Stimulated activated naive CD8-positive, alpha-beta T cell treated with anti-CD3 and anti-CD28 coated beads, Interleukin-15, amount 100 ng/mL, for 72 hours (primary cell): ENCODE measurements around the gene CLIP3.
"Not testable (repeated sequence)": the region's sequence is repeated elsewhere in the genome, so short reads cannot be mapped to it uniquely, and the experiment has no call there.

Experiments used
- ATAC-seq: fragments of 150-1000 bp; cut with Tn5 transposase; 2 replicates; pipeline ENCODE4 v1.10.0; 2021; ENCODE audit warnings: mild to moderate bottlenecking, moderate library complexity
- DNase-seq, 2 donors: peaks; one replicate each; pipeline ENCODE4 v3.0.0; 2021 to 2022
- H3K27ac Mint-ChIP-seq, 2 donors: one replicate each; pipeline ENCODE4 v1.8.0; 2022; ENCODE audit warnings: mild to moderate bottlenecking in 2 of 2, mixed read lengths in 2 of 2, moderate library complexity in 2 of 2
- H3K27me3 Mint-ChIP-seq: one replicate; pipeline ENCODE4 v1.8.0; 2022; ENCODE audit warnings: mixed read lengths
- H3K4me1 Mint-ChIP-seq: one replicate; pipeline ENCODE4 v1.8.0; 2022; ENCODE audit warnings: mild to moderate bottlenecking, mixed read lengths
- H3K4me3 Mint-ChIP-seq, 2 donors: one replicate each; pipeline ENCODE4 v1.8.0; 2022; ENCODE audit warnings: mild to moderate bottlenecking in 2 of 2, mixed read lengths in 2 of 2, moderate library complexity in 1 of 2
- H3K9me3 Mint-ChIP-seq, 2 donors: one replicate each; pipeline ENCODE4 v1.8.0; 2022; ENCODE audit warnings: mixed read lengths in 2 of 2

The CLIP3 gene

DNA sequence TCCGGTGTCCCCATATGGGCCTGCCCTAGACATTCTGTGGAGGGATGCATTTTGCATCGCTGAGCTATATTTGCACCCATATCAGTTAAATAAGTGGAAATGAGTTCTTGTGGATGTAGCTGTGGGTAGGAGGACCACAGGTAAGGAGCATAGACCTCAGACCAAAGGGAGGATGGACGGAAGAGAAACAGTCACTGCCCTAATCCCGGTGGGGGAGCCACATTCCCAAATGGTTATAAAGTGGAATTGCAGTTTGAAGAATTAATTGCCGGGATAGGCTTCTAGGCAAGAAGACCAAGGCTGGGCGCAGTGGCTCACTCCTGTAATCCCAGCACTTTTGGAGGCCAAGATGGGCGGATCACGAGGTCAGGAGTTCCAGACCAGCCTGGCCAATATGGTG is 35.9 kb downstream of the CLIP3 start:
- Mint-ChIP-seq H3K27ac (peak overlapping the region in 1 of 2 donors; percentile 43), H3K4me1 (peaks cover 58% of the 10 kb centered on the region), H3K4me3 (peak overlapping the region; percentile 91 to 94), H3K9me3 (no peaks in the 10 kb centered on the region), H3K27me3 (no peaks in the 10 kb centered on the region)
- DNase-seq: no peak
- ATAC-seq: no peak

DNA sequence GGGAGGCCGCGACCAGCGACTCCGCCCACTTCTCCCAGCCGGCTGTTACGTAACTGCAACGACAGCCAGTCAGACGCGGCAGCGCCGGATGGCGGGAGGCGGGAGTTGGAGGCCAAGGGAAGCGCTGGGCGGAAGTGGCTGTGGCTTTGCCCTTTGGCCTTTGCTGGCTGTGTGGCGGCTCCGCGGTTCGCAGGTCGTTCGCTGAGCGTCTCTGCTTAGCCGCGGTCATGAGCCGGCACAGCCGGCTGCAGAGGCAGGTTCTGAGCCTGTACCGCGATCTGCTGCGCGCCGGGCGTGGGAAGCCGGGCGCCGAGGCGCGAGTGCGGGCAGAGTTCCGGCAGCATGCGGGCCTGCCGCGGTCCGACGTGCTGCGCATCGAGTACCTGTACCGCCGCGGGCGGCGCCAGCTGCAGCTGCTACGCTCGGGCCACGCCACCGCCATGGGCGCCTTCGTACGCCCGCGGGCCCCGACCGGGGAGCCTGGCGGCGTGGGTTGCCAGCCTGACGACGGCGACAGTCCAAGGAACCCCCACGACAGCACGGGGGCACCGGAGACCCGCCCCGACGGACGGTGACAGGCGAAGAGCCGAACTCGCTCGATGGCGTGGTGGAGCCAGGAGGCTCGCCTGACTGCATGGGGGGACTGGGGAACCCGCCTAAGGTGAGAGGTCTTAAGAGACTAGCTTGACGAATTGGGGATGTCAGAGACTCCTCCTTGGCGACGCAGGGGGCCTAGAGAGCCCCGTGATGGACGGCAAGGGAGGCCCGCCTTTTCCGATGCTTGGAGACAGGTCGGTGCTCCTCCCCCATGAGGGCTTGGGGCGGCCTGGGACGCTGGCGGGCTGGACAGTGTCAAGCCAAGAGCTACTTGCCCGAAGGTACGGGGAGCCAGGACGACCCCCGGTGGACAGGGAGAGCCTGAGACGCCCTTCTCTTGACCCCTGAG is 37.4 kb downstream of the CLIP3 start, which contains the start of gene SDHAF1:
Gene SDHAF1, plus strand, starts transcription at position 141 of the 946 bp plus-strand sequence. Its CDS starts 87 bp downstream, at position 228.
- no peaks in the 10 kb centered on the region for H3K27me3 Mint-ChIP-seq
- H3K27ac Mint-ChIP-seq: peak within 1 kb of the TSS; percentile 93 to 96
- DNase-seq: peak; percentile 90 to 95
- H3K9me3 Mint-ChIP-seq: no peaks in the 10 kb centered on the region
- peak; percentile 89 for ATAC-seq
- peak within 1 kb of the TSS; percentile 91 to 94 for H3K4me3 Mint-ChIP-seq
- H3K4me1 Mint-ChIP-seq: peaks cover 52% of the 10 kb centered on the region

DNA sequence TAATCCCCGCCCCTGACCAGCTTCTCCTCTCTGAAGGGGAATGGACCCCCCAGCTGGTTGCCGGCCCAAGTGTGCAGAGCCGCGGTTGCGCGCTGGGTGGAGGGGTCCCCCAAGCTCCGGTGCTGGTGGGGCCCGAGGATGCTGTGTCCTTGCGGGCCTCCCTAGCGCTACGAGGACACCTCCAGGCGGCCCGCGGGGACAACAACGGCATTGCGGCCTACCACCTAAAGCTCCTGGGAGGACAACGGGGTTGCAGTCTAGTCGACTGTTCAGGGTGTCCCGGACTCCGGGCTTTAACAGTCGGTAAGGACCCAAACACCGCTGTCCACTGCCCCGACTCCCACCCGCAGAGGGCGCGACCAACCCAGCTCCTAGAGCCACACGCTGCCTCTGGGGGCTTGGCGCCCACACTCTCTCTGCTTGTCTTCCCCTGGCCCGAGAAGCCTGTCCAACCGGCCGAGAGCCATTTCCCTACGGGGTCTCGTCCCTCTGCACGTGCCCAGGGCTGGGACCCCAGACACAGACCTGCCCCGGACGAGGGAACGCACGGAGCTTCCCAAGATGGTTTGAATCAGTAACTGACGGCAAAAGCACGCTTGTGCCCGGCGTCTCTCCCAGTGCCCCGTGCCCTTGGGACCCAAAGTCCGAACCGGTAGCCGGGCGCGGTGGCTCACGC is 38.6 kb downstream of the CLIP3 start:
- no peak overlapping the region for H3K27ac Mint-ChIP-seq
- ATAC-seq: no peak
- H3K9me3 Mint-ChIP-seq: no peaks in the 10 kb centered on the region
- DNase-seq: peak in 1 of 2 donors; percentile 31
- H3K4me3 Mint-ChIP-seq: peak overlapping the region; percentile 87 to 91
- no peaks in the 10 kb centered on the region for H3K27me3 Mint-ChIP-seq
- H3K4me1 Mint-ChIP-seq: peaks cover 42% of the 10 kb centered on the region

DNA sequence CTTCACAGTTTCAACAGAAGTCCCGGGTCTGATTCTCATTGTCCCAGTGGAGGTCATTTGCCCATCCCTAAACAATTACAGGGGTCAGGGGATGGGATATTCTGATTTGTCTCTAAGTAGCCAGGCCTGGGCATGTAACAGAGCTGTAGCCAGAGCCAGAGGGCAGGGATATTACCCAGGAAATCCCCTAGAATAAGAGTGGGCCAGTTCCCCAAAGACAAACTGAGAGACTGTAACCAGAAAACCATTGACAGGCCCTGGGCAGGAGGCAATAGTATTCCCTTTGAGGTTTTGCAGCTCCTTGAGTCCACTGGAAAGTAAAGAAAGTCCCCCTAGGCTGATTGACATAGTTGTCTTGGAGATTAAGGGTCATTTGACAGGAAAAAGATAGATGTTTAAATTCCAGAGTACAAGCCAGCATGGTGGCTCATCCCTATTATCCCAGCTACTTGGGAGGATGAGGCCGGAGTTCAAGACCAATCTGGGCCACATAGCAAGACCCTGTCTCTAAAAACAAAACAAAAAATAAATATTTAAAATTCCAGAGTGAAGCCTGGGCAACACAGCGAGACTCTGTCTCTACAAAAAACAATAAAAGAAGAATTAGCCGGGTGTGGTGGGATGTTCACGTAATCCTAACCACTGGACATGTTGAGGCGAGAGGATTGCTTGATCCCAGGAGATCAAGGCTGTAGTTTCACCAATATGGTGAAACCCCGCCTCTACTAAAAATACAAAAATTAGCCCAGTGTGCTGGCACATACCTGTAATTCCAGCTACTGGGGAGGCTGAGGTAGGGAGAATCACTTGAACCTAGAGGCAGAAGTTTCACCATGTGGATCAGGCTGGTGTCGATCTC is 39.5 kb downstream of the CLIP3 start:
- Mint-ChIP-seq H3K9me3 (no peaks in the 10 kb centered on the region), H3K4me3 (no peak overlapping the region), H3K27me3 (peaks cover 6% of the 10 kb centered on the region), H3K27ac (no peak overlapping the region), H3K4me1 (peaks cover 40% of the 10 kb centered on the region)
- no peak for DNase-seq
- no peak for ATAC-seq

DNA sequence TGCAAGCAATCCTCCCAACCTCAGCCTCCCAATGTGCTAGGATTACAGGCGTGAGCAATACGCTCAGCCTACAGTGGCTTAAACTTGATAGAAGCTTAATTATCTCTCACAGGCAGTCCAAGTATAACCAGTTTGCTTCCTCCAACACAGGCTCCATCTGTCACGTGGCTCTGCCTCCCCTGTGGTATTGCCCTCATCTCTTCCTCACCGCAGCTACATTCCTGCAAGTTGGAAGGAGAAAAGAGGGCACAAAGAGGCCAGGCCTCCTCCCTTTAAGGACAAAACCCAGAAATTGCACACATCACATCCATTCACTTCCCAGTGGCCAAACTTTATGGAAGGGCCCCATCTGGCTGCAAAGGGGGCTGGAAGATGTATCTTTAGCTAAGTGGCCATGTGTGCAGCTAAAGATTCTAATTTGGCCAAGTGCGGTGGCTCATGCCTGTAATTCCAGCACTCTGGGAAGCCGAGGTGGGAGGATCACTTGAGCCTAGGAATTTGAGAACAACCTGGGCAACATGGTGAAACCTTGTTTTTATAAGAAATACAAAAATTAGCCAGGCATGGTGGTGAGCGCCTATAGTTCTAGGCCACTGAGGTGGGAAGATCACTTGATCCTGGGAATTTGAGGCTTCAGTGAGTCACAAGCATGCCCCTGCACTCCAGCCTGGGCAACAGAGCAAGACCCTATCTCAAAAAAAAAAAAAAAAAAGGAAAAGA is 40.8 kb downstream of the CLIP3 start:
- peaks cover 18% of the 10 kb centered on the region for H3K27me3 Mint-ChIP-seq
- no peaks in the 10 kb centered on the region for H3K9me3 Mint-ChIP-seq
- no peak for DNase-seq
- H3K4me3 Mint-ChIP-seq: no peak overlapping the region
- peaks cover 33% of the 10 kb centered on the region for H3K4me1 Mint-ChIP-seq
- no peak for ATAC-seq
- peak overlapping the region in 1 of 2 donors; percentile 19 for H3K27ac Mint-ChIP-seq

DNA sequence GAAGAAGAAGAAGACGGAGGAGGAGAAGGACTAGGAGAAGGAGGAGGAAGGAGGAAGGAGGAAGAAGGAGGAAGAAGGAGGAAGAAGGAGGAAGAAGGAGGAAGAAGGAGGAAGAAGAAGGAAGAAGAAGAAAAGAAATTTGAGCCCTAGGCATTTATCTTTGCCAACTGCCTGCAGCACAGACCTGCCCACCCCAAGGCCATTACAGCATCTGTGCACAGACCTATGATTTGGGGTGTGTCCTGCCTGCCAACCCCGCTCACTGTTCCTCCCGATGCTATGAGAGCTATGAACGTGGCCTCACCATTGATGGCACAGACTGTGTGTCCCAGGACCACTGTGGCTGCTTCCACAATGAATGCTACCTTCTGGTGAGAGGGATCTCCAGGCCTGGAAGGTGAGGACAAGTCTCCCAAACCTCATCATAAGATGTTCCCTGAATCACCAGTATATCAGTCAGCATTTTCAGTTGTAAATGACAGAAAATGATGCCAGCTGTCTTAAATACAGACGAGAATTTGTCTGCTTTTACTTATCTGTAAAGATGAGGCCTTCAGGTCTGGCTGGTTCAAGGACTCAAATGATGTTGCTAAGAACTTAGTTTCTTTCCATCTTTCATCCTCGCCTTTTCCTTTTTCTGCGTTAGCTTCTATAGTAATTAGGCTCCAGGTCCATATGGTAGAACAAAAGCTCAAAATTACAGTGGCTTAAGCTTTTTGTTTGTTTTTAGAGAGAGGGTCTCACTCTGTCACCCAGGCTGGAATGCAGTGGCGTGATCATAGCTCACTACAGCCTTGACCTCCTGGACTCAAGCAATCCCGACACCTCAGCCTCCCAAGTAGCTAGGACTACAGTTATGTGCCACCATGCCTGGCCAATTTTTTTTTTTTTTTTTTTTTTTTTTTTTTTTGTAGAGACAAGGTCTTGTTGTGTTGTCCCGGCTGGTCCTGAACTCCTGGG is 41.6 kb downstream of the CLIP3 start:
- no peak for DNase-seq

DNA sequence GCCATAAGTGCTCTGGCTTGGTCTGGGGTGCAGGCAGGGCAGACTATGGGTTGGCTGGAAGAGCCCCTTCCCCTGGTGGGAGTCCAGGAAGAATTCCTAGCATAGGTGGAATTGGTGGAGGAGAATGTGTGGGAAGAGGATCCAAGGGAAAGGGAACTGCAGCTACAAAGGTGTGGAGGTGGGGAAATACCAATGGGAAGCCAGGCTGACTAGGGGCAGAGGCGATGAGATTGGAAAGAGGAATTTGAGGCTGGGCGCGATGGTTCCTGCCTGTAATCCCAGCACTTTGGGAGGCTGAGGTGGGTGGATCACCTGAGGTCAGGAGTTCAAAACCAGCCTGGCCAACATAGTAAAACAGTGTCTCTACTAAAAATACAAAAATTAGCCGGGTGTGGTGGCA is 42.5 kb downstream of the CLIP3 start:
- H3K27ac Mint-ChIP-seq: no peak overlapping the region
- ATAC-seq (no peak), DNase-seq (no peak)
- peaks cover 25% of the 10 kb centered on the region for H3K4me1 Mint-ChIP-seq
- H3K9me3 Mint-ChIP-seq: no peaks in the 10 kb centered on the region
- peaks cover 35% of the 10 kb centered on the region for H3K27me3 Mint-ChIP-seq
- no peak overlapping the region for H3K4me3 Mint-ChIP-seq

More for the DNA sequence above, 41.6 kb downstream of the CLIP3 start:
- Mint-ChIP-seq H3K27ac (no peak overlapping the region), H3K9me3 (no peaks in the 10 kb centered on the region), H3K27me3 (peaks cover 26% of the 10 kb centered on the region), H3K4me3 (no peak overlapping the region), H3K4me1 (peaks cover 31% of the 10 kb centered on the region)
- no peak for ATAC-seq

DNA sequence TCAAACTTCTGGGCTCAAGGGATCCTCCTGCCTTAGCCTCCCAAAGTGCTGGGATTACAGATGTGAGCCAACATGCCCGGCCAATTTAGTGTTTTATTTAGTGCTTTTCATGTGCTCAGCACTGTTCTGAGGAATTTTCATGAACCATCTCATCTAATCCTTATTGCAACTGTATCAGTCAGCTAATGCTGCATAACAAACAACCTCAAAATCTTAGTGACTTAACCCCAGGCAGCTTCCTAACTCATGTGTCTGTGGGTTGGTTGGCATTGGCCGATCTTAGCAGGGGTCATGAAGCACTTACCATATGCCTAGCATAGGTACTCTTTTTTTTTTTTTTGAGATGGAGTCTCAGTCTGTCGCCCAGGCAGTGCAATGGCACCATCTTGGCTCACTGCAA is 43.8 kb downstream of the CLIP3 start:
- H3K27ac Mint-ChIP-seq: no peak overlapping the region
- ATAC-seq (no peak), DNase-seq (no peak)
- peaks cover 48% of the 10 kb centered on the region for H3K27me3 Mint-ChIP-seq
- H3K9me3 Mint-ChIP-seq: no peaks in the 10 kb centered on the region
- no peak overlapping the region for H3K4me3 Mint-ChIP-seq
- H3K4me1 Mint-ChIP-seq: peaks cover 12% of the 10 kb centered on the region

DNA sequence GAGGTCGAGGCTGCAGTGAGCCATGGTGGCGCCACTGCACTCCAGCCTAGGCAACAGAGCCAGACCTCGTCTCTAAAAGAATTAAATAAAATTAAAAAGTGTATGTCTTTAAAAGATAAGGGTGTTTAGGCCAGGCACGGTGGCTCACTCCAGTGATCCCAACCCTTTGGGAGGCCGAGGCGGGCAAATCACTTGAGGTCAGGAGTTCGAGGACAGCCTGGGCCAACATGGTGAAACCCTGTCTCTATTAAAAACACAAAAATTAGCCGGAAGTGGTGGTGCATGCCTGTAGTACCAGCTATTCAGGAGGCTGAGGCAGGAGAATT is 45.1 kb downstream of the CLIP3 start:
- Mint-ChIP-seq H3K4me3 (peak overlapping the region; percentile 30 to 62), H3K27ac (no peak overlapping the region), H3K9me3 (no peaks in the 10 kb centered on the region), H3K4me1 (peaks cover 9% of the 10 kb centered on the region), H3K27me3 (peaks cover 55% of the 10 kb centered on the region)
- DNase-seq: no peak
- no peak for ATAC-seq

DNA sequence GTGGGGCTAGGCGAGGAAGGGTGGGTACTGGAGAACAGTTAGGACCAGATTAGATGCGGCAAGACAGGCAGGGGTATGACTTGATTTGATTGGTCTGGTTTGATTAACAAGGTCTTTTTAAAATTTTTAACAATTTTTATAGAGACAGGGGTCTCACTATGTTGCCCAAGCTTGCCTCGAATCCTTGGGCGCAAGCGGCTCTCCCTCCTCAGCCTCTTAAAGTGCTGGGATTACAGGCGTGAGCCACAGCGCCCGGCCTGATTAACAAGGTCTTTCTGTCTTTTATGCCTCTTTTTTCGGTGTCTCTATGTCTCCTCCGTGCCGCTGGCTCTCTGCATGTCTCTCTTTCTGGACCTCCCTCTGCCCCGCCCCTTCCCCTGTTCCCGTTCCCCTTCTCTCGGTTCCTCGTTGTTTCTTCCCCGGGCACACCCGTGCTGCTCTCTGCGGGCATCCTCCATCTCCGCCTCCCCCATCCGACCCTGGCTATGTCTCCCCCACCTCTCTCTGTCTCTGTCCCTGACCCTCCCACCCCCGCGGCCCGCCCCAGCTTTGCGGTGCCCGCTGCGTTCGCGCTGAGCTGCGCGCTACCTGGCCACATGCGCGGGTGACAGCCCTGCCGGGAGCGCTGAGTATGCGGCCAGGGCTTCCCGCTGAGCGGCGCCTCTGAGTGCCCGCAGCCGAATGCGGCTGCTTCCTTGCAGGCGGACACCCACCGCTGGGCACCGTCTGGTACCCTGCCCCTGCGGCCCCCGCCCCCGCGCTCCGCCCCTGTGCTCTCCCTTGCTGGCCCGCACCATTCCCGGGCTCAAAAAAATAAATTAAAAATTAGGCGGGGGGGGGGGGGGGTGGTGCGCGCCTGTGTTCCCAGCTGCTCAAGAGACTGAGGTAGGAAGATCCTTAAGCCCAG is 45.8 kb downstream of the CLIP3 start:
- Mint-ChIP-seq H3K27me3 (peaks cover 55% of the 10 kb centered on the region), H3K4me1 (peaks cover 9% of the 10 kb centered on the region), H3K27ac (no peak overlapping the region), H3K4me3 (peak overlapping the region; percentile 68 to 76), H3K9me3 (no peaks in the 10 kb centered on the region)
- DNase-seq (no peak), ATAC-seq (peak; percentile 67)

DNA sequence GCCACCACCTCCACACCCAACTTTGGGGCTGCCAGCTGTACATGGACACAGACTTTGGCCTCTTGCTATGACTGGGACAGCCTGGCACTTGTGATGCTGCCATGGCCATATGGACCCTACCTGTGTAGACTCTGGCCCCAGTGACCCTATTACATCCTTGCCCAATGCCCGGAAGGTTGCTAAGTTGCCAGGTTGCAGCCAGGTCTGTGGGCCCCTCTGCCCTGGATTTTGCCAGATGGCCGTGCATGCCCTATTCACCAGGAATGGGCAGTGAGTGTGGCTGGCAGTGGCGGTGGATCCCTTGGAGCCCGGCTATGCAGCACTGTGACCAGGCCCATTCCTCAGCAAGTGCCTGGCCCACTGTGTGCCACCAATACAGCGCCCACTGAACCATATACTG is 46.6 kb downstream of the CLIP3 start:
- H3K27ac Mint-ChIP-seq: no peak overlapping the region
- no peaks in the 10 kb centered on the region for H3K9me3 Mint-ChIP-seq
- peaks cover 60% of the 10 kb centered on the region for H3K27me3 Mint-ChIP-seq
- no peak overlapping the region for H3K4me3 Mint-ChIP-seq
- ATAC-seq: no peak
- no peak for DNase-seq
- peaks cover 9% of the 10 kb centered on the region for H3K4me1 Mint-ChIP-seq

DNA sequence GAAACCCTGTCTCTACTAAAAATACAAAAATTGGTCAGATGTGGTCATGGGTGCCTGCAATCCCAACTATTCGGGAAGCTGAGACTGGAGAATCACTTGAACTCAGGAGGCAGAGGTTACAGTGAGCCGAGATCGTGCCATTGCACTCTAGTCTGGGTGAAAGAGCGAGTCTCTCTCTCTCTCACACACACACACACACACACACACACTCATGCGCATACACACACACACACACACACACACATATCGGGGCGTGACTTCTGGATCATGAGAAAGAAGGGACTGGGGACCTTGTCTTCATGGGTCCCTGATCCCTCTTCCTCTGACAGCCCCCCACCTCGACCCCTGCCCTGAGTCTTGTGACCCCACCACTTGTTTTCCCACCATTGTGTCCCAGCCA is 49.5 kb downstream of the CLIP3 start:
- Mint-ChIP-seq H3K27me3 (peaks cover 71% of the 10 kb centered on the region), H3K4me3 (no peak overlapping the region)
- ATAC-seq: no peak

DNA sequence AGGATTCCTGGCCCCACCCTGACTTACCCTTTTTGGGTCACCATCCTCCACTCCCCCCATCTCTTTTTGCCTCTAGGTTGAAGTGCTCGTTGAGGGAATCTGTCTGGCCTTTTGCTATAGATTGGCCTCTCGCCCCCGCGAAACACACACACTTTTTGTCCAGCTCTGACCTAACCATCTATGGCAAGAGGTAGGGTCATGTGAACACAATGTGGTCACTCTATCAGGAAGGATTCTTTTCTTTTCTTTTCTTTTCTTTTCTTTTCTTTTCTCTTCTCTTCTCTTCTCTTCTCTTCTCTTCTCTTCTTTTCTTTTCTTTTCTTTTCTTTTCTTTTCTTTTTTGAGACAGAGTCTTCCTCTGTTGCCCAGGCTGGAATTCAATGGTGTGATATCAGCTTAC is 51.7 kb downstream of the CLIP3 start:
- peaks cover 62% of the 10 kb centered on the region for H3K27me3 Mint-ChIP-seq
- not testable (repeated sequence) for DNase-seq, H3K9me3 Mint-ChIP-seq, ATAC-seq, H3K27ac Mint-ChIP-seq, H3K4me3 Mint-ChIP-seq, H3K4me1 Mint-ChIP-seq

More for the DNA sequence above, 49.5 kb downstream of the CLIP3 start:
- Mint-ChIP-seq H3K27ac (no peak overlapping the region), H3K9me3 (no peaks in the 10 kb centered on the region), H3K4me1 (peaks cover 9% of the 10 kb centered on the region)
- no peak for DNase-seq
